HG02610 (cell line): ENCODE measurements around the gene HOXD4.

ENCODE experiments used
- ATAC-seq: cut with Tn5 transposase; IDR thresholded peaks from one replicate; pipeline ENCODE4 v1.9.1; 2021; ENCODE audit warnings: mild to moderate bottlenecking, moderate library complexity; ENCODE audit not compliant: unreplicated experiment

The HOXD4 gene

GRCh38 chr2:176156807-176157498, 5.6 kb downstream of the HOXD4 start, which contains the start of gene HOXD3:
Gene HOXD3, plus strand, starts transcription at chr2:176157307. Its CDS starts 11,808 bp downstream, at chr2:176169115.
- ATAC-seq: no peak

- ATAC-seq: no peak
Observed at GRCh38 chr2:176157499-176158185, 6.3 kb downstream of the HOXD4 start.

DNA sequence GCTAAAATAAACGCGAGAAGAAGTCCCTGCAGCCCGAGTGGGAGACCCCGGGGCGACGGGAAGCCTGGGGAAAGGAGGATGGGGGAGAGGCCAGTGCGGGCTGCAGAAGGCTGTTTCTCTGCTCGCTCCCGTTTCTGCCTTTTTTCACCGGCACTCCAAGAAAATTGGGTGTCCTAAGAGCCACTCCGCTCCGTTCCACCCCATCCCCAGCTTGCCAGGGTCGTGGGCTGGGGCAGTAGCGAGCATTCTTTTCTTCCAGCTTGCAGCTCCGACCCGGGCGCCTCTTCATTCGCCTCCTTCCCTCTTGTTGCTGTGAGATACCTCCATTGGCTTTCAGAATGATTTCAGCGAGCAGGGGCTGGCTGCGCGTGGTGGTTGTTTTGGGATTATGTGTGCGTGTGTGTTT, 6.8 kb downstream of the HOXD4 start:
- ATAC-seq: no peak

- no peak for ATAC-seq
Observed at GRCh38 chr2:176158855-176159662, 7.7 kb downstream of the HOXD4 start.

DNA sequence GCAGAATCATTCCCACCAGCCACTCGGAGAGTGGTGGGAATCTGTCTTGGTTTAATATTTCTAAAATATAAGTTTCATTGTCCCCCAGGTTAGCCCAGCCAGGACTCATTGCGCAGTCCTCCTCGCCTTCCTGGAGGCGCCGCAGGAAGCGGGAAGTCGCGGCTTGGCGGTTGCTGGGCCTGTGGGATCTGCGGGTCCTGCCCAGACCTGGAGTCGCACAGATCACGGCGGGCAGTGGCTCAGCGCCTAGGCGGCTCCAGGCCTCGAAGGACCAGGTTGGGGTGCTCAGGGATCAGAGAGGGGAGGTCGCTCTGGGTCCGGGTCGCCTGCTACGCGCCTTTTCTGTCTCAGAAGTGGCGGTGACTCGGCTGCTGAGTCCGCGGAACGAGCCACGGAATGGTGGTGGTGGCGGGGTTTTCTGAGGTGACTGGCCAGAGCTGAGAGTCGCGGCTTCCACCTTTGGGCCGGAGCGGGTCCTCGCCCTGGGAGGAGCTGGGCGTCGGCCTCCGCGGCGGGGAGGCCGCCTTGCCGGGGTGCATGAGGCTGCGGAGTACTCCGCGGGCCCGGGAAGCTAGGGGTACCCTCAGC, 8.4 kb downstream of the HOXD4 start:
- ATAC-seq: no peak

- no peak for ATAC-seq
Observed at GRCh38 chr2:176160251-176160985, 9.1 kb downstream of the HOXD4 start.

DNA sequence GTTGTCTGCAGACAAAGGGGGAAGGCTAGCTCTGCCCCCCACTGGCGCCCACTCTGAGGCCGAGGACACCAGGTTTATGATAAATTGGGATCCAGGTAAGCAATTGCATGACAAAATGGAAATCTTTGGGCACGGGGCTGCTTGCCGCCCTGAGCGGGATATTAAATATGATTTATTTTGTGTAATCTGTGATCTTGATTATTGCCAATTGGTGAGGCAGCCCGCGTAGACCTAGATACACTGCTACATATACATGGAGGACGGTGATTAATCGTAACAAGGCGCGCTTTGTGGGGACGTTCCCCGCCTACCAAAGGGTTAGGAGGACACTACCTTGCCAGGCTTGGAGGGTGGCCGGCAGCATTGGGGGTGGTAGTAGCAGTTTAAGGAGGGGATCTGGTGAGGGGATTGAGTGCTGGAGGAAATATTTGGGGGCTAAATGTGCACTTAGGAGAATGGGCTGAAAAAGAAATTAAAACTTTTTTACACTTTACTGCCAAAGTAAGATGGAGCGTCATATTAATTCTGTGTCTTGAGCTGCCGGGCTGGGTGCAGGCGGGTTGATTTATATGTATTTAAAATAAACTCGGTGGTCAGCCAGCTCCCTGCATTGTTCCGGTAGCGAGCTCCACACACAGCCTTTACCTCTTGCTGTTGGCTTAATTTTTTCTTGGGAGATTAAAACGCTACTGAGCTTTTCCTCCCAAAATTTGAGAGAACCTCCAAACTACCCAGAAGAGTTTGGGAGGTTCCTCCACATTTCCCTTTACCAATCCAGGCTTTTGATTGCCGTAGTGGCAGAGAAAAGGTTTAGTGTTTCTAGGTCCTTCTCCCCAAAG, 9.9 kb downstream of the HOXD4 start:
- ATAC-seq: no peak

- no peak for ATAC-seq
Observed at GRCh38 chr2:176161825-176162626, 10.7 kb downstream of the HOXD4 start.

DNA sequence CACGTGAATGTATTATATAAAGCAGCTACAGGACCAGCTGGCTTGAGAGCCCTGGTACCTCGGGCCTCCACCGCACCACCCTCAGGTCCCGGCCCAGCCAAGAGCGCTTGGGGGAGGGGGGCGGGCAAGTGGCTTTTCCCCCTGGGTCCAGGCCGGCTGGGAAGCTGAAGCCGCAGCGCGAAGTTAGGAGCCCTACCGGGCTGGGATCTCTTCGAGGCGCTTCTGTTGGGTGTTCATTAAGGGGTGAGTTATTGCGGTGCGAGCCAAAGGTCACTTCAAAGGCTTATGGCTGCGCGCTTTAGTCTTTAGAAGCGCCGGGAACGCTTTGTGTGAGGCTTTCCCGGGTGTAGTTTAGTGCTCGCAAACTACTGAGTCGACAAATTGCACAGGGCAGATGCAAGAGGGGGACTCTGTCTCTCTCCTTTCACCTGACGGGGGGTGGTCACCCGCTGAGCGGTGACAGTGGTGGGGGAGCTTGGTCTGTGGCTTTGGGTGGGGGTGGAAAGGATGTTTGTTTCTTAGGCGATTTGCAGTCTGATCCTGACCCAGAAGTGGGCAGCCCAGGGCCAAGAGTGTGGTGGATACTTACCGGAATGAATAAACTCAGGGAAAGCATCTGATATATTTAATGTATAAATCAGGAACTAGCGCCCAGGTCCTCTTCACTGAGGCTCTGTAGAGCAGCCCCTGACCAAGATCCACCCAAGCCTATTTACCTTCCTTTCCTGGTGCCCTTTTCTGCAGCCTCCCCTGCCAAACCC, 11.7 kb downstream of the HOXD4 start:
- no peak for ATAC-seq

DNA sequence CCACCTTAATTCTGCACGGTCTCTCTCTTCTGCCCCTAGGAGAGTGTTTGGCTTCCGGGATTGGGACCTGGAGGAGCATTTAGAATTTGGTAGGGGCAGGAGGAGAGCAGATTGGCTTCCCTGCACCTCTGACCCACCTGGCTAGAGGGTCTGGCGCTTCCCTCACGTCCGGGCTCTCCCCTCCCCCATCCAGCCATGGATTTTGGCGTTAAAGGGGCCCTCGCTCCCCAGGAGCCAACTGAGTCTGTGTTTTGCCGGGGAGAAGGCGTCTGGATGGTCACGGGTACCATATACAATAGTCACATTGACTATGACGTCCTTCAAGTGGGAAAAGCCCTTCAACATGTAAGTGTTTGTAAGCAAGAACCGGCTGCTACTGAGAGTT, 12.3 kb downstream of the HOXD4 start:
- ATAC-seq: no peak

DNA sequence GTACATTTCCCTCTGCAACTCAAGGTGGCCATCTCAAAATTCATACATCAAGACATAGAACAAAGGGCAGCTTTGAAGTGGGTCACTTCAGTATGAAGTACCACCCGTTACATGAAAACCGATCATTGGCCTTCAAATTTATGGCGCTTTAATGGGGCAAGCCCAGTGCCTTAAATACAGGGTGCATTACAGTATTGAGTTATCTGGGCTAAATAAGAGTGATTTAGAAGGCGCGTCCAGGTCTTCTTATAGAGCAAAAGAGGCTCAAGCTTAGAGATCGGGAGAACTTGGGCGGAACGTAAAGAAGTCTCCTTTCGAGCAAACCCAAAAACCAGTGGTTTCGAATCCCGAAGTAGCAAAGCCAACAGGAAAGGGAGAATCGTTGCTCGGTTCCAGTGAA, 12.9 kb downstream of the HOXD4 start:
- ATAC-seq: no peak

- no peak for ATAC-seq
Observed at GRCh38 chr2:176164611-176165369, 13.4 kb downstream of the HOXD4 start.

DNA sequence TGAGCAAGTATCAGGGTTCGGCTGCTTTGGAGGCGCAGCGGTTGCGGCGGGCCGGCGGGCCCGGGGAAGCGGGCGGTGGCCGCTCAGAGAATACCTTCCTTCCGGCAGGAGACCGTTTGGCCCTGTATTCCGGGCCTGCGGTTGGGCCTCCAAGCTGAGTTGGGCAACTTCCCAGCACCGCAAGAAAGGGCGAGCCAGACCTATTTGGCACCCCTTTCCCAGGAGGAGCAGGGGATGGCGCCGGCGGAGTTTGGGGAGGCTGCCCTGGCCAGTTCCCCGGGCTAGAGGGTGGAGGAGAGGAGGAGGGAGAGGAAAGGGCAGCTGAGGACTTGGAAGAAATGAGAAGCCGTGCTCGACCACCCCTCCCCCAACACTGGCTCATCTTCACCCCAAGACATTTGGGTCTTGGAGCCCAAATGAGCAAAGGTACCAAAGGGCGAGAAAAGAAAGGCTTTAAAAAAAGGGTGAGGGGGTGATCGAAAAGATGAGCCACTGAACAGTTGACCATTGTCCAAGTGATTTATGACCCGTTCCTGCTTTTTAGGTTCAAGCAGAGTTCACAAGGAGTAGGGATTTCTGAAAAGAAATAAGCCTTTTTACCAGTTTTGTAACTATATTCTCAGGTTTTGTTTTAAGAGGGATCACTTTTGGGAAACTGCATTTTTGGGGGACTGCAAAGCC, 14.2 kb downstream of the HOXD4 start:
- ATAC-seq: no peak

DNA sequence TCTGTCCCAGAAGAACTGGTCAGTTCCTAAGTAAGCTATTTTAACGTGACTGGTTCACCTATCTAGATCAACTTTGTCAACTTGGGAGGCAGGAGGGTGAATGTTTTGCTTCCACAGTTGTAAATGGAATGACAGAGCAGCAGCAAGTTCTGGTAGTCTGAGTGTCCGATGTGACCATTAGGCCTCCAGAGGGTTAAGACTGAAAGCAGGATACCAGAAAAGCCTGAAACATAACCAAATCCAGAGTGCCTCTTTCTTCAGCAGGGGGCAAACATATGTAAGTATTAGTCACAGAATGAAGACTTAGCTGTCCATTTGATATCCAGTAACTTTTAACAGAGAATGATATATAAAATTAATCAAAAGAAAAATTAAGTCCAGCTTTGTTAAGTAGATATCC, 14.9 kb downstream of the HOXD4 start:
- no peak for ATAC-seq

- ATAC-seq: no peak
Observed at GRCh38 chr2:176167398-176167797, 16.0 kb downstream of the HOXD4 start.

- ATAC-seq: no peak
Observed at GRCh38 chr2:176169181-176169580, 17.8 kb downstream of the HOXD4 start.

GRCh38 chr2:176169711-176170110, 18.4 kb downstream of the HOXD4 start:
- no peak for ATAC-seq
